ENCODE results near the gene YWHAH. TPM values are rescaled to one million over a fixed set of nuclear protein-coding genes. Genes with fewer than 3 reads are reported as not detected.
A peak's percentile ranks its signal among the peaks of the same experiment; 100 is the strongest.

Gene YWHAH
- total and polyA plus RNA-seq, 2 of the 8 experiments (the other 6 are each of a cell fraction or from before 2014, with no cell fraction given): 146 to 247 TPM

GRCh38 chr22:31969789-31970489 lies 25.6 kb downstream of the YWHAH start (continued):
- no peak for TF ChIP-seq POLR2AphosphoS5 (IDR thresholded peaks at IDR 0.05; ENCODE audit: low read depth, low read length)
- TF ChIP-seq KDM1A (IDR thresholded peaks at IDR 0.05; ENCODE audit: borderline replicate concordance, low read length): 0 out of 2 replicates have a peak, but pooled peaks have one; percentile 31
- TF ChIP-seq TEAD4 (IDR thresholded peaks at IDR 0.05; ENCODE audit: low read depth, low read length): no peak
- no peak for TF ChIP-seq SIX5 (IDR thresholded peaks at IDR 0.05; ENCODE audit: low read depth, low read length)
- no peak for TF ChIP-seq CBX5 (IDR thresholded peaks at IDR 0.05; ENCODE audit: low read depth, low read length)
- TF ChIP-seq TCF12 (IDR thresholded peaks at IDR 0.05; ENCODE audit: low read depth, low read length): peak; percentile 93
- TF ChIP-seq NANOG (IDR thresholded peaks at IDR 0.05; ENCODE audit: insufficient read depth, low read depth, low read length, poor library complexity, severe bottlenecking): no peak
- no peak for TF ChIP-seq POU5F1 (IDR thresholded peaks at IDR 0.05; ENCODE audit: low read depth, low read length)
- TF ChIP-seq FOSL1 (IDR thresholded peaks at IDR 0.05; ENCODE audit: insufficient read depth, low read depth, low read length): no peak
- TF ChIP-seq POLR2A (IDR thresholded peaks at IDR 0.05; ENCODE audit: control extremely low read depth in 1 of 2, low read depth in 2 of 2, low read length in 2 of 2): no peak
- no peak for TF ChIP-seq TBP (IDR thresholded peaks at IDR 0.05; ENCODE audit: low read depth, low read length)
- no peak for TF ChIP-seq BACH1 (IDR thresholded peaks at IDR 0.05; ENCODE audit: low read length)
- no peak for TF ChIP-seq CHD1 (IDR thresholded peaks at IDR 0.05; ENCODE audit: low read depth, low read length)
- TF ChIP-seq ASH2L (IDR thresholded peaks at IDR 0.05; ENCODE audit: low read length): no peak
- TF ChIP-seq EZH2 (IDR thresholded peaks at IDR 0.05; ENCODE audit: low read depth, low read length, severe bottlenecking): no peak
- peak; percentile 70; the same call in 1 of the 2 replicates for TF ChIP-seq EGR1 (IDR thresholded peaks at IDR 0.05; ENCODE audit: borderline replicate concordance, low read depth, low read length)
- TF ChIP-seq KDM4A (IDR thresholded peaks at IDR 0.05; ENCODE audit: low read depth, low read length, severe bottlenecking): no peak
- TF ChIP-seq KDM5A (IDR thresholded peaks at IDR 0.05; ENCODE audit: low read length): peak; percentile 84
- no peak for TF ChIP-seq HDAC2 (IDR thresholded peaks at IDR 0.05; ENCODE audit: borderline replicate concordance in 1 of 2, low read depth in 2 of 2, low read length in 2 of 2)
- TF ChIP-seq GABPA (IDR thresholded peaks at IDR 0.05; ENCODE audit: borderline replicate concordance, insufficient read depth, low read length): no peak
- no peak; the same call in 1 of the 2 replicates for TF ChIP-seq YY1 (IDR thresholded peaks at IDR 0.05; ENCODE audit: low read depth, low read length)
- TF ChIP-seq SP4 (IDR thresholded peaks at IDR 0.05; ENCODE audit: low read length): 0 out of 2 replicates have a peak, but pooled peaks have one; percentile 44

All from H1 (cell line).